ENCODE results near the gene SIGLEC1.
A peak's percentile ranks its signal among the peaks of the same experiment; 100 is the strongest.

SIGLEC1 gene

DNA sequence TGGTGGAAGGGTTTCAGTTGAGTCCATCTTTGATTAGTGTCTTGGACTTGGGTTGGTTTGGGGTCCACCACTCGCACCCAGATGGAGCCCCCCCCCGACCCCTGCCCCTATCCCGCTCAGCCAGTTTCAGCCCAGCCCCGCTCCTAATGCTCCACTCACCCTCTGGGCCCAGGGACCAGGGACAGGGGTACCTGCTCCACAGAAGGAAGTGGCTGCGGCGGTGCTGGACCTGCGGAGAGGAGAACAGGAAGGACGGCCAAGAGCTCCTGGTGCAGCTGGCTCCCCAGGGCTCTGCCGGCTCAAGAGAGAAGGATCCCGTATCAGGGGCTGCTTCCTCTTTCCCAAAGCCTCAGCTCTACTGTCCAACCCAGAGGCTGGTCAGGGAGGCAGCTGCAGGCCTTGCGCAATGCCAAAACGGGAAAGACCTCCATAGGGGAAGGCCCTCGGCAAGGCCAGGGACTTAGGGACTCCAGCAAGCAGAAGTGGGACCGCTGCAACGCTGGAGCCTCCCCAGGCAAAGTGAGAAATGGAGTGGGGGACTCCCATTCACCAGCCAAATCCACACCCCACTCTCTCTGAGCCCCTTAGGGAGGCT lies at the start of gene SIGLEC1:
TSS of gene SIGLEC1 (minus strand) at position 322 of the 595 bp plus-strand sequence. CDS start 5,472 bp downstream, outside the sequence.
- DNase-seq (ENCODE audit: low read depth in 2 of 2) = no peak

DNA sequence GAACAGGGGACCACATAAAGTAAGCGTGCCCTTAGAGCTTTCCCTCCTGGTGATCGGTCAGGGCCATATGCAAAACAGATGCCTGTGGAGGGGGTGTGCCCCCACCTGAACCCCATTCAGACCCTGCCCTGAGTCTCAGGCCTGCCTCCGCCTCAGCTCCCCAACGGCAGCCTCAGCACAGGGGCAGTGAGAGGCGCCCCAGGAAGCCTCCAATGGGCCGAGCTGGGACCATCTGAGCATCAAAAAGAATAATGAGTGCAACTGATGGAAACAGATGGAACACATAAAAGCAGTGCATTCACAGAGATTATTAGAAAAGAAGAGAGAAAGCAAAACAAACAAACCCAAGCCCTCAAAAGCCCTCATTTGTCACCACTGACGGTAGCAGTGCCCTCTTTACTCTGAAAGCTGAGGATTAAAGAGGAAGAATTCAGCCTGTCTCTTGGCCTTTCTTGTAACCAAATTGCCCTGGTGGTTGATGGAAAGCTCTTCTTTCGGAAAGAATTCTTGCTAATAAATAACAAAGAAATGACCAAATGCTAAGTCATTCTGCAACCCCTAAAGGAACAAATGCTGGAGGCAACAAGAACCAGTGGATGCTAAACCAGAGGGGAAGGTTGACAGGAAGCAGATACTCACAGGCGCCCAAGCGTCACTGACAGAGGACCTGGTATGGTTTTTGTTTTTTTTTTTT lies 48.4 kb upstream of the SIGLEC1 start:
- no peak for DNase-seq (ENCODE audit: low read depth in 2 of 2)

DNA sequence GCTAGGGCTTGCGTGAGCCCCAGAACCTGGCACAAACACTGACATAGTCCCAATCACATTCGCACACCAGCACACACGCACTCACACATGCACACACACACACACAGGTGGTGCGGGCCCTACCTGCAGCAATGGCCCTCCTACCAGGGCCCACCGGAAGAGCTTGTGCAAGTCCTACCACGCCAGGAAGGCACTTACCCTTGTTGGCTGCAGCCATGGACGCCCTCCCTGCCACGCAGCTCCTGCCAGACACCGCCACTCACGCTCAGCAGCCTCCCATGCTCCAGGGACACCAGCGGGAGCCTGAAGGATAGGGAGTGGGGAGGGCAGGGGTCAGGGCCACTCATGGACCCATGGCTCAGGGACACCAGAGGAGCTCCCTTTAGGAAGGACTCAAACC lies 47.5 kb upstream of the SIGLEC1 start:
- no peak for DNase-seq (ENCODE audit: low read depth in 2 of 2)

DNA sequence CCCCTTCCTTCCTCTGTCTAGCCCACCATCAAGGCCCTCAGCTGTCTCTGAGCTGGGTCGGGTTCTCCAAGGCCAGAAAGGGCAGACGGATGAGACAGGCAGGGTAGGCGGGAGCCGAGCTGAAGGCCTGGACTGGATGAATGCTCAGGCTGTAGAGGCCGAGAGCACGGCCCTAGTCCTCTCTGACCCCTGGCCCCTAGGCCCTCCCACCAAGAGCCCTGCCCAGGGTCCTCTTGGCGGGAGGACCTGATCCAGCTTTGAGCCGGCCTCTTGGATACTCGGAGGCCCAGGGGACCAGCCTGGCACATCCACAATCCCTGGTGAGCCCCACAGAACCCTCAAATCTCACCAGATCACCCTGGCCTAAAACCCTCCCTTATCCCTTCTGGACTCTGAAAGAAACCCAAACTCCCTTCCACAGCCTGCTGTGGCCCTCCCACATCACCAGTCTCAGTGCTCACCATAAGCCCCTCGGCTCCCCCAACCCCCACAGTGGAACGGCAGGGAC lies 47.0 kb upstream of the SIGLEC1 start:
- no peak for DNase-seq (ENCODE audit: low read depth in 2 of 2)

DNA sequence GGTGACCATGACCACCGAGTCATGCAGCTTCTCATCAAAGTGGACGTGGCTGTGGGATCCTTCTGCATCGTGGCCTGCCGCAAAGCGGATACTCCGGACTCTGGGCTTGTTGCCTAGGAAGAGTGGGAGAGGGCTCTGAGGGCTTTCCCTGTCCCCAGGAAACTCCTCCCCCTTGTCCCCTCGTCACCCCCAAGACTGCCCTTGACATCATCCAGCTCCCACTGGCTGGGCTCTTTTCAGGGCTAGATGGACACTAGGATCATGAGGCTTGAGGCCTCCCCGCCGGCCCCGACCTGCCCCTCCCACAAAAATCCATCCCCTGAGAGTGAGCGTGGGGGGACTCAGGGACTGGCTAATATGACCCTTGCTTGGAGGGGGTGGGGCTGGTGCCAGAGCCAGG lies 46.2 kb upstream of the SIGLEC1 start:
- DNase-seq (ENCODE audit: low read depth in 2 of 2) = no peak

DNA sequence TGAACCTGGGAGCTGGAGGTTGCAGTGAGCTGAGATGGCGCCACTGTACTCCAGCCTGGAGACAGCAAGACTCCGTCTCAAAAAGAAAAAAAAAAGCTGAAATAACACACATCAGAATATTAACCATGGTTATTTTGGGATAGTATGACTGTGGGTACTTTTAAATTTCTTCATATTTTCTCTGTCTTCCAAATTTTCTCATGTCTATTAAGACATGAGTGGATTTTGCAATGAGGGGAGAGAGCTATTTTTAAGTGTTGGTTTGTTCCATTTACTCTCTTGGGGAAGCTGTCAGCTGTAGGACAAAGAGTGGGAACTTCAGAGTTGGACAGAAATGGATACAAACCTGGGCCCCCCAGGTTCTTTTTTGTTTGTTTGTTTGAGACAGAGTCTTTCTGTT lies 44.9 kb upstream of the SIGLEC1 start:
- DNase-seq (ENCODE audit: low read depth in 2 of 2) = no peak

DNA sequence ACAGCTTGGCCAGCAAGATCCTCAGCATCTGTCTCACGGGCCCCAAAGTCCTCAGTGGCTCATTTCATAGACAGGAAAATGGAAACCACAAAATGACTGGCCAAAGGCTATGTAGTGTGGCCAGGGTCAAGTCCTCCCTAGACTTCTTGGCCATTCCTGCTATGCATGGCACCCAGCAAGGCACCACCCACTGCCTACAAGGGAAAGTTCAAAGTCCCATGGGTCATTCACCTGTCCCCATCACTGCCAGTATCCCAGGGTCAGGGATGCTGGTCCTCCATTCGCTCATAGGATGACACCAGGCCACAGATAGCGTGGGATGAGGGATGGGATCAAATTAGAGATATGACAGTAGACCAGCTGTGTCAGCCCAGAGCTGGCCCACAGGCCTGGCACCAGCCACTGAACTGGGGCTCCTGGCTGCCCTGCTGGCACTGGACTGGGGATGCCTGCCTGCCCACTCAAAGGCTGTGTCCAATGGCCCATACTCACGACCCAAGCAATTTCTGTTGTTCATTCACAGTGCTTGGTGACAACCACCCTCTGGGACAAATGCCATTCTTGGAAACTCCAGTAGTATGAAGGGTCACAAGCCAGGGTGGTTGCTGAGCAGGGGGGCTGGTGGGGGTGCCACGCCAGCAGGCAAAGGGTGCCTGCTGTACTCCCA lies 43.5 kb upstream of the SIGLEC1 start:
- no peak for DNase-seq (ENCODE audit: low read depth in 2 of 2)

DNA sequence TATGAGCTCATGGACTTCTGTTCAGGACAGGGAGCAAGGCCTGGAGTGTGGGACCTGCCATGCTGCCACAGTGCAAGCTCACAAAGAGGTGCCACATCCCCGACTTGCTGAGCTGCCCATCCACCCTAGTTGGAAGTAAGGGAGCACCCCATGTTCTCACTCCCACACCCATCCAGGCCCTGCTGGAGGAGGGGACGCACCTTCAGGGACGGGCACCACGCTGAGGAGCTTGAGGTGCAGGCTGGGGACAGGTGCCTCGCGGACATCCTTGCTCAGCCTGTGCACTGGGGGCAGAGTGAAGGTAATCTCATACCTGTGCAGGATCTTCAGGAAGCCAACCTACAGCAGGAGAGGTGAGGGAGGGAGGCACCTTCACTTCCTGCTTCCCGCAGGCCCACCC lies 42.9 kb upstream of the SIGLEC1 start:
- DNase-seq (ENCODE audit: low read depth in 2 of 2) = no peak

DNA sequence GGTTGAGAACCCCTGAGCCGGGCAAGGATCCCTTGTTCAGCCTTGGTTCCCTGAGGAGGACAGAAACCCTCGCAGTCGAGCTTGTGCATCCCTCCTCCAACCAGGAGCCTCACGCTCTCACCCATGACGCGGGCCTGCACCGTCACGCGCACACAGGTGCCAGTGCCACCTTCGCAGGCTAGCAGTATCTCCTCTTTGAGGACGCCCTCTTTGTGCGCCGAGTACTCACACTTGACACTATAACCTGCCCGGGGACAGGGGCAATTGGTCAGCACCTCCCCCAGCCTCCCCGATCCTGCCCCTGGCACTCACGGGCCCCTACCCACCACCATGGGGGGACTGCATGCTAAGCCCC lies 41.9 kb upstream of the SIGLEC1 start:
- DNase-seq (ENCODE audit: low read depth in 2 of 2) = no peak

DNA sequence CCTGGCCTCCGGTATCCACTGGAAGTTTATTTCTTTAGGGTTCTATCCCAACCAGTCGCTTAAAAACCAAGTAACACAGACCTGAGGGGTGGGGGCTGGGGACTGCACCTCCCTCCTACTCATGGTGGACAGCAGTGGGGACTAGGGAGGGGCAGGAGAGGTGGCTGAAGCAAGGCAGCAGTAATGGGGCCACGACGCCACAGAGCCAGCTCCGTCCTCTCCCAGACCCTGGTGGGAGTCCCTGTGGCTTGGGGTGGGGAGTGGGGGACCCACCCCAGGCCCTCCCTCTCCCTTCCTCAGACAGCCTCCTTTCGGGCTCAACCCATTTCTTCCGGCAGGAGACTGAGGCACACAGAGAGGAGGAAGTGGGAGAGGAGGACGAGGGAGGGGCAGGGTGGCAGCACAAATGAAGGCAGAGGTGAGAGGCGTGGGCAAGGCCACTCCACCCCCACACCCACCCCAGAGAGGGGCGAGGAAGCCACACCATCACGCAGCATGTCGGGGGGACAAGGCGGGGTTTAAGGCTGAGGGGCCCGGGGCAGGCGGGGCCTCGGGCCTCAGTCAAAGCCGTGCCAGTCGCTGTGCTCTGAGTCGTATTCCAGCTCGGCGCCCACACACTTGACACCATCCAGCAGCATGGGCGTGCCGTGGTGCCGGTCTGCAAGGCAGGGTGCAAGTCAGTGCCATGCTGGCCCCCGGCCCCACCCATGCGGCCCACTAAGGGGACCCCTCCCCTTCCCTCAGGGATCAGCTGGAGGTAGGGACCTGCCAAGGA lies 41.3 kb upstream of the SIGLEC1 start:
- no peak for DNase-seq (ENCODE audit: low read depth in 2 of 2)

DNA sequence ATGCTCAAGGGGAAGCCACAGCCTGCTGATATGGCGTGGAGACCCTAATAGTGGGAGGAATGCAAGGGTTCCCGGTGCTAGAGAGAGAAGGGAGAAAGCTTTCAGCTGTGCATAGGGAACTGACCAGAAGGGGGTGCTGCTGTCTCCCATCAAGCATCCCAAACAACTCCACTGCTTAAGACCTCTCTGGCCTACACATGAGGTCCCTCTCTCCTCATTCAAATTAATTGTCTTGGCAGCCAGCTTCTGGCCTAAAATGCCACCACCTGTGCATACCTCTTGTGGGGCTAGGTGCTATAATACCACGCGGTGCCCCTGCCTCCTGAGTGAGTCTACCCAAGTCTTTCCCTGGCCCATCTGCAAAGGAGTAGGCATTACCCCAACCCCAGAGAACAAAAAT lies 40.7 kb upstream of the SIGLEC1 start:
- peak in 1 of 2 experiments; percentile 25 for DNase-seq (ENCODE audit: low read depth in 2 of 2)

DNA sequence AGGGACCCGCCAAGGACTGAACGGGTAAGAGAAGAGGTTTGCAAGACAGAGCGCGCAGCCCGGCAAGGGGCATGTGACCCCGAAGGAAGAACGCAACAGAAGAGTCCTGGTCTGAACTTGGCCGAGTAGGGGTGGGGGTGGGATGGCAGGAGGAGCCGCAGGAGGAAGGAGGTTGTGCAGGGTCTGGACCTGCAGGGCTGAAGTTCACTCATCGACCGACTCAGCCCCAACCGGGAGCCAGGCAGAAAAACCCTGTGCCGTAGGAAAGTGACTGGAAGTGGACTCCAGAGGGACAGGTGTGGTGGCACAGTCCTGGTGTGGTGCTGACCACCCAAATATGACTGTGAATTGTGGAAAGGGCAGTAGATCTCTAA lies 40.0 kb upstream of the SIGLEC1 start:
- no peak for DNase-seq (ENCODE audit: low read depth in 2 of 2)

DNA sequence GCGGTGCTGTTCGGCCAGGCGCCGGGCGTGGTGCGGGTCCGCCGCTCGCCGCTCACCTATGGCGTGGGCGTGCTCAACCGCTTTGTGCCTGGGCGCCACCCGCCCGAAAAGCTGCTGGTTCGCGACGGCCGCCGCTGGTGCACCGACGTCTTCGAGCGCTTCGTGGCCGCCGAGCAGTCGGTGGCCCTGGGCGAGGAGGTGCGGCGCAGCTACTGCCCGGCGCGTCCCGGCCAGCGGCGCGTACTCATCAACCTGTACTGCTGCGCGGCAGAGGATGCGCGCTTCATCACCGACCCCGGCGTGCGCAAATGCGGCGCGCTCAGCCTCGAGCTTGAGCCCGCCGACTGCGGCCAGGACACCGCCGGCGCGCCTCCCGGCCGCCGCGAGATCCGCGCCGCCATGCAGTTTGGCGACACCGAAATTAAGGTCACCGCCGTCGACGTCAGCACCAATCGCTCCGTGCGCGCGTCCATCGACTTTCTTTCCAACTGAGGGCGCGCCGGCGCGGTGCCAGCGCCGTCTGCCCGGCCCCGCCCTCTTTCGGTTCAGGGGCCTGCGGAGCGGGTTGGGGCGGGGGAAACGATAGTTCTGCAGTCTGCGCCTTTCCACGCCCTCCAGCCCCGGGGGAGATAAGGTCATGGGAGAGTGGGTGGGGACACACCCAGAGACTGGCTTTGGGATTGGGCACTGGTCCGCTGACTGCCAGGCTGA lies 39.4 kb upstream of the SIGLEC1 start:
- DNase-seq (ENCODE audit: low read depth in 2 of 2) = no peak

DNA sequence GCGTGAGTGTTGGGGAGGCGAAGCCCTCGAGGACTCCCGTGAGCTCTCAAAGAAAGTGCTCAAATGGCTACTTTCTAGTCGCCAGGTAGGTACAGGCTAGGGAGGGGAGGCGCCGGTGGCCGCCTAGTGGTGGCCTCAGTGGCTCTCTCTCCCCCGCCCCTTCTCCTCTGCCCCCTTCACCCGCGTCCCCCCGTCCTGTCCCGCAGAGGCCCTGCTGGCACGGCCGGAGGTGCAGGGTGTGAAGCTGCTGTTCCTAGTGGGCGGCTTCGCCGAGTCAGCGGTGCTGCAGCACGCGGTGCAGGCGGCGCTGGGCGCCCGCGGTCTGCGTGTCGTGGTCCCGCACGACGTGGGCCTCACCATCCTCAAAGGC lies 38.9 kb upstream of the SIGLEC1 start:
- DNase-seq (ENCODE audit: low read depth in 2 of 2) = no peak

DNA sequence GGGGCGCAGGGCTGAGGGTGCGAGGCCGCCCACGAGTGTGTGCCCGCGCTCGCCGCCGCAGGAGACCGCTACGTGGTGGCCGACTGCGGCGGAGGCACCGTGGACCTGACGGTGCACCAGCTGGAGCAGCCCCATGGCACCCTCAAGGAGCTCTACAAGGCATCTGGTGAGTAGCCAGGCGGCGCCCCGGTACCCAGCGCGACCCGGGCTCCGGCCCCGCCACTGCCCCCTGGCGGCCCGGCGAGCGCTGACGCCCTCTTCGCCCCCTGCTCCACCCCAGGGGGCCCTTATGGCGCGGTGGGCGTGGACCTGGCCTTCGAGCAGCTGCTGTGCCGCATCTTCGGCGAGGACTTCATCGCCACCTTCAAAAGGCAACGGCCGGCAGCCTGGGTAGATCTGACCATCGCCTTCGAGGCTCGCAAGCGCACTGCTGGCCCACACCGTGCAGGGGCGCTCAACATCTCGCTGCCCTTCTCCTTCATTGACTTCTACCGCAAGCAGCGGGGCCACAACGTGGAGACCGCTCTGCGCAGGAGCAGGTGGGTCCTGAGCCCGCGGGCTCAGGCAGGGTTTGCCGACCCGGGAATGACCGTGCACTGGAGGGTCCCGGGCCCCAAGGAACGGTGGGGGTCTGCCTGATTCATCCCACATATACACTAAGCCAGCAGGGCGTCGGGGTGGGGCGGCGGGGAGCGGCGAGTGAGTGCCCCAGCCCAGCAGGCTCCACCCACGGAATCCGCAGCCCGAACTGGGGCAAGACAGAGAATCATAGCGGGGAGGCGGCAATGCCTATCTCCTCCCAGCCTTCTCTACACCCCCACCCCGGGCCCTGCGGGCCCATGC lies 37.5 kb upstream of the SIGLEC1 start:
- no peak for DNase-seq (ENCODE audit: low read depth in 2 of 2)

DNA sequence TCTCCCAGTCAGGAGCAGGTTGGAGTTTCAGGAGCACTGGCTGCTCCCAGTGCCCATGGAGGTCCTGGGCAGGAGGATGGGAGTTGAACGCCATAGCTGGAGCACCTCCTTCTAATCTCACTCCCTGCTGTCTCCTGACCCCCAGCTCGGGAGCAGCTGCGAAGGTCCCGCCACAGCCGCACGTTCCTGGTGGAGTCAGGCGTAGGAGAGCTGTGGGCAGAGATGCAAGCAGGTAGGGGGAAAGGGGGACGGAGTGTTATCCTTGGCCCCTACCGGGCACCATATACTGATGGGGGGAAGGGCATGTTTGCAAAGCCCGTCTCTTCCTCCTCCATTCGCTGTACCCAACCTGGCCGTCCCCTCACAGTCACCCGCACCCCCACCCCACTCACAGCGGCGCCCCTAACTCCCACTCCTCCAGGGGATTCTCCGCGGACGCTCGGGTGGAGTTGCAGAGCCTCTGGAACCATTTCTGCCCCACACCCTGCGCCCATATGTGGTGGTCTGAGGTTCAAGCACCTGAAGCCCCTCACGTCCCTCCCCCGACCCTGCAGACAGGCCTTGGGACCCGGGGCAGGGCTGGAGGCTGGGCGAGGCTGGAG lies 36.8 kb upstream of the SIGLEC1 start:
- no peak for DNase-seq (ENCODE audit: low read depth in 2 of 2)

DNA sequence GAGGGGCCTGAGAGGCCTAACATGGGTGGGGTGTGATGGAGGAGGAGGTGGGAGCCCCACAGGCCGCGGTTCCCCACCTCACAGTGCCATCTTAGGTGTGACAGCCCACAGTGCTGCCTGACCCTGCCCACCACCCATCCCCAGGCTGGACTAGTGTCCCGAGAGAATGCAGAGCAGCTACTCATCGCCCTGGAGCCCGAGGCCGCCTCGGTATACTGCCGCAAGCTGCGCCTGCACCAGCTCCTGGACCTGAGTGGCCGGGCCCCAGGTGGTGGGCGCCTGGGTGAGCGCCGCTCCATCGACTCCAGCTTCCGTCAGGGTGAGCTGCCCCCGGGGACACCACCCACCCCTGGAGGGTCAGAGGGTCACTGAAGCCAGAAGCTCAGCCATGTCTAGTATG lies 35.7 kb upstream of the SIGLEC1 start:
- DNase-seq (ENCODE audit: low read depth in 2 of 2) = no peak

DNA sequence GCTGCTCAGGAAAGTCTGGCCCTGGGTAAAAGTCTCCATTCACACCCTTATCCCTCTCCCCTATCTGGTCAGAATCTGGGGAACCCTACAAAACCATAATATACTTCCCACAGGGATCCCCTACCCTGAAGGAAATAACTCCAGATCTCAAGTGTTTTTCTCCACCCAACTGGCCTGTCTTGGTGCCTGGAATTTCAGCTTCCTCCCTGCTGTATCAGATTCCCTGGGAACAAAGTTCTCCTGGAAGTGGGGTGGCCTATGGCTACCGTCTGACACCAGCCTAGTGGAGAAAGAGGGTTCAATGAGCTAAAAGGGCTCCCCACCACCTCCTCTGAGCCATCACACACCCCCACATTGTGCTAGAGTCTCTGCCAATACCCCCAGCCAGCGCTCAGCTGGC lies 35.1 kb upstream of the SIGLEC1 start:
- DNase-seq (ENCODE audit: low read depth in 2 of 2) = no peak

DNA sequence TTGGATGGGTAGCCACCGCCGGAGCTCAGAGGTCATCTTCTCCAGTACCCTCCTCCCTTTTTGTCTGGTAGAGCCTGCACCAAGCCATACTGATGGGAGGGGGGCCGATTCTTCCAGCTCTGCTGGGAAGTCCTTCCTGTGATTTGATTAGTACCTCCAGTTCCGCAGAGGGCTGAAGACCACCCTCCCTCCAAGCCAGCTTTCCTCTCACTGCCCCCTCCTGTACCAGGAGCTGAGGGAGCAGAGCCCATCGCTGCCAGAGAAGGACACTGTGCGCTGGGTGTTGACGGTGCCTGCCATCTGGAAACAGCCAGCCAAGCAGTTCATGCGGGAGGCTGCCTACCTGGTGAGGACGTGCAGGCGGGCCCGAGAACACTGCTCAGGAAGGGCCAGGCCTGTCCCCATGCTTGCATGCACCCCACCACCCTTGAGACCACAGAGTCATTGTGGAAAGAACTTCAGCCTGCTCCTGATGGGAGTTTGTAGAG lies 33.3 kb upstream of the SIGLEC1 start:
- DNase-seq (ENCODE audit: low read depth in 2 of 2) = no peak
